IMR-90 (cell line): ENCODE measurements around the gene RNF217. TPM values are rescaled to one million over a fixed set of nuclear protein-coding genes. Genes with fewer than 3 reads are reported as not detected.

Experiments
- ATAC-seq: fragments of 200-7000 bp; cut with Tn5 transposase; 2 replicates; pipeline ENCODE4 v1.9.1; 2020; ENCODE audit warnings: low read depth, mild to moderate bottlenecking, moderate library complexity
- BruUV-seq: library from RNA; stranded (reverse); fragments of 400-500 nt; replicated peaks from 2 replicates; lab custom pipeline; 2021; lab: Mats Ljungman, UMichigan
- CTCF ChIA-PET: fragments of 300-600 bp; formaldehyde crosslinking; extraction: SDS; loops from one replicate; lab custom pipeline; 2021; ENCODE audit warnings: antibody characterized with exemption; lab: Yijun Ruan, JAX
- POLR2A ChIA-PET: fragments of 300-600 bp; sonication (Branson Sonifier 250); formaldehyde crosslinking; loops from one replicate; lab custom pipeline; 2022; ENCODE audit warnings: antibody characterized with exemption; ENCODE audit not compliant: unreplicated experiment; lab: Charles Lee
- DNase-seq: peaks from one replicate; pipeline ENCODE4 v3.0.0; 2013
- H2AFZ ChIP-seq: replicated peaks from 2 replicates; pipeline ENCODE3; 2013; ENCODE audit warnings: low read length, mild to moderate bottlenecking; ENCODE audit not compliant: poor library complexity
- H2AK5ac ChIP-seq: 2 replicates; pipeline ENCODE4 v1.6.1; 2013; ENCODE audit warnings: low read depth, low read length, inconsistent platforms
- H2AK9ac ChIP-seq: replicated peaks from 2 replicates; pipeline ENCODE3; 2013; ENCODE audit warnings: mild to moderate bottlenecking, low read depth, low read length, moderate library complexity; ENCODE audit not compliant: poor library complexity
- H2BK120ac ChIP-seq: 2 replicates; pipeline ENCODE4 v1.6.1; 2013; ENCODE audit warnings: low read depth, low read length, inconsistent platforms
- H2BK15ac ChIP-seq: 3 replicates; pipeline ENCODE4 v1.6.1; 2013; ENCODE audit warnings: low read depth, low read length, inconsistent platforms
- H2BK20ac ChIP-seq: 2 replicates; pipeline ENCODE4 v1.6.1; 2013; ENCODE audit warnings: low read depth, mild to moderate bottlenecking, inconsistent platforms, low read length, moderate library complexity
- H2BK5ac ChIP-seq: 2 replicates; pipeline ENCODE4 v1.6.1; 2013; ENCODE audit warnings: mild to moderate bottlenecking, low read depth, low read length, inconsistent platforms; ENCODE audit not compliant: poor library complexity, severe bottlenecking
- H3K14ac ChIP-seq: replicated peaks from 2 replicates; pipeline ENCODE4 v1.6.1; 2013; ENCODE audit warnings: low read depth, low read length, inconsistent platforms
- H3K18ac ChIP-seq: 2 replicates; pipeline ENCODE4 v1.6.1; 2013; ENCODE audit warnings: low read depth, low read length, control low read depth
- H3K23ac ChIP-seq: 2 replicates; pipeline ENCODE4 v1.6.1; 2013; ENCODE audit warnings: low read depth, low read length, inconsistent platforms
- H3K27ac ChIP-seq: 2 replicates; pipeline ENCODE4 v1.5.1; 2013; ENCODE audit warnings: mild to moderate bottlenecking, control low read depth, low read length; ENCODE audit not compliant: insufficient read depth
- H3K27me3 ChIP-seq: 2 replicates; pipeline ENCODE4 v1.6.1; 2013; ENCODE audit warnings: low read length; ENCODE audit not compliant: control insufficient read depth, insufficient read depth
- H3K36me3 ChIP-seq: 2 replicates; pipeline ENCODE4 v1.6.1; 2013; ENCODE audit warnings: low read length, mixed read lengths; ENCODE audit not compliant: control insufficient read depth, insufficient read depth
- H3K4ac ChIP-seq: 2 replicates; pipeline ENCODE4 v1.6.1; 2013; ENCODE audit warnings: low read depth, low read length, inconsistent platforms
- H3K4me1 ChIP-seq: 2 replicates; pipeline ENCODE4 v1.6.1; 2013; ENCODE audit warnings: low read length, mixed read lengths; ENCODE audit not compliant: control insufficient read depth, insufficient read depth
- H3K4me2 ChIP-seq: 2 replicates; pipeline ENCODE4 v1.6.1; 2013; ENCODE audit warnings: low read depth, mild to moderate bottlenecking, control low read depth, low read length, moderate library complexity
- H3K4me3 ChIP-seq: 2 replicates; pipeline ENCODE4 v1.5.1; 2013; ENCODE audit warnings: low read depth, mild to moderate bottlenecking, control low read depth, low read length, moderate library complexity; ENCODE audit not compliant: insufficient read depth
- H3K56ac ChIP-seq: 2 replicates; pipeline ENCODE4 v1.6.1; 2013; ENCODE audit warnings: low read length, inconsistent platforms; ENCODE audit not compliant: insufficient read depth; ENCODE audit errors: extremely low read depth
- H3K79me1 ChIP-seq, 2 experiments: 2 replicates each; pipeline ENCODE4 v1.6.1; 2013; ENCODE audit warnings: low read length in 2 of 2, inconsistent platforms in 1 of 2, low read depth in 1 of 2
- H3K9ac ChIP-seq: 2 replicates; pipeline ENCODE4 v1.6.1; 2013; ENCODE audit warnings: low read depth, low read length, control low read depth
- H3K9me1 ChIP-seq: 2 replicates; pipeline ENCODE4 v1.6.1; 2013; ENCODE audit warnings: low read length, inconsistent platforms; ENCODE audit not compliant: insufficient read depth
- H3K9me3 ChIP-seq: 2 replicates; pipeline ENCODE4 v1.6.1; 2013; ENCODE audit warnings: low read length; ENCODE audit not compliant: control insufficient read depth, insufficient read depth
- H4K20me1 ChIP-seq: 2 replicates; pipeline ENCODE4 v1.6.1; 2013; ENCODE audit warnings: low read length, inconsistent platforms; ENCODE audit not compliant: insufficient read depth
- H4K5ac ChIP-seq: 2 replicates; pipeline ENCODE4 v1.6.1; 2013; ENCODE audit warnings: mild to moderate bottlenecking, low read depth, low read length, control low read depth
- H4K8ac ChIP-seq, 2 experiments: 2 replicates each; pipeline ENCODE4 v1.6.1; 2013; ENCODE audit warnings: low read depth in 2 of 2, low read length in 2 of 2, control low read depth in 1 of 2, inconsistent platforms in 1 of 2
- H4K91ac ChIP-seq: 2 replicates; pipeline ENCODE4 v1.6.1; 2013; ENCODE audit warnings: low read depth, low read length, inconsistent platforms; ENCODE audit not compliant: insufficient read depth
- BHLHE40 ChIP-seq: fragments of 150-350 bp; IDR thresholded peaks from 2 replicates; pipeline ENCODE4 v1.6.1; 2016; ENCODE audit warnings: mild to moderate bottlenecking, low read depth, low read length
- CEBPB ChIP-seq: IDR thresholded peaks from 2 replicates; pipeline ENCODE4 v1.6.1; 2012; ENCODE audit warnings: low read depth, low read length, improper control_type of control experiment
- CHD1 ChIP-seq: IDR thresholded peaks from 2 replicates; pipeline ENCODE4 v1.6.1; 2012; ENCODE audit warnings: low read depth, low read length, improper control_type of control experiment
- CTCF ChIP-seq: conservative IDR thresholded peaks from 2 replicates; pipeline ENCODE4 v1.5.1; 2012; ENCODE audit warnings: mild to moderate bottlenecking, low read depth, low read length, improper control_type of control experiment
- ELK1 ChIP-seq: fragments of 150-350 bp; IDR thresholded peaks from 2 replicates; pipeline ENCODE4 v1.6.1; 2016; ENCODE audit warnings: low read depth, mild to moderate bottlenecking, low read length, moderate library complexity, borderline replicate concordance
- MAZ ChIP-seq: IDR thresholded peaks from 2 replicates; pipeline ENCODE4 v1.6.1; 2012; ENCODE audit warnings: low read depth, mild to moderate bottlenecking, low read length, improper control_type of control experiment, moderate library complexity, borderline replicate concordance
- MXI1 ChIP-seq: IDR thresholded peaks from 2 replicates; pipeline ENCODE4 v1.6.1; 2012; ENCODE audit warnings: low read depth, mild to moderate bottlenecking, low read length, moderate library complexity, borderline replicate concordance
- NFE2L2 ChIP-seq: fragments of 150-350 bp; IDR thresholded peaks from 2 replicates; pipeline ENCODE4 v1.6.1; 2016; ENCODE audit warnings: low read depth, mild to moderate bottlenecking, low read length
- POLR2A ChIP-seq: IDR thresholded peaks from 2 replicates; pipeline ENCODE4 v1.6.1; 2012; ENCODE audit warnings: mild to moderate bottlenecking, low read depth, low read length
- RAD21 ChIP-seq: IDR thresholded peaks from 2 replicates; pipeline ENCODE4 v1.6.1; 2012; ENCODE audit warnings: low read length, improper control_type of control experiment
- RCOR1 ChIP-seq: IDR thresholded peaks from 2 replicates; pipeline ENCODE4 v1.6.1; 2012; ENCODE audit warnings: mild to moderate bottlenecking, low read length, improper control_type of control experiment; ENCODE audit not compliant: insufficient replicate concordance
- RFX5 ChIP-seq: IDR thresholded peaks from 2 replicates; pipeline ENCODE4 v1.8.0; 2012; ENCODE audit warnings: low read depth, mild to moderate bottlenecking, low read length, moderate library complexity
- SMC3 ChIP-seq: fragments of 150-350 bp; IDR thresholded peaks from 2 replicates; pipeline ENCODE4 v1.6.1; 2016; ENCODE audit warnings: low read depth, mild to moderate bottlenecking, antibody characterized with exemption, low read length, moderate library complexity
- USF2 ChIP-seq: fragments of 150-350 bp; IDR thresholded peaks from 2 replicates; pipeline ENCODE4 v1.6.1; 2017; ENCODE audit warnings: mild to moderate bottlenecking, antibody characterized with exemption, low read length, low read depth
- WGBS, 2 experiments: methylation state at CpG; one replicate each; pipeline versions ENCODE4 v1.1.5 to v1.1.7; 2013; ENCODE audit warnings: missing lambda C conversion rate in 2 of 2; ENCODE audit not compliant: insufficient read length in 1 of 2; ENCODE audit errors: extremely low coverage in 2 of 2; 5-methylcytosine and 5-hydroxymethylcytosine counted together
- dilution Hi-C: fragments of 300-500 bp; cut with HindIII; formaldehyde crosslinking; loops from one replicate; pipeline ENCODE4 v1.14.3; 2018; ENCODE audit warnings: low sequenced_read_pairs; ENCODE audit not compliant: unreplicated experiment
- in situ Hi-C: fragments of 300-500 bp; cut with MboI; formaldehyde crosslinking; loops from 3 replicates; pipeline ENCODE4 v1.14.3; 2019; ENCODE audit warnings: low sequenced_read_pairs, inconsistent platforms, mixed read lengths
- intact Hi-C: fragments of 100-400 bp; cut with micrococcal nuclease; formaldehyde crosslinking; loops from 2 replicates; pipeline ENCODE4 v1.10.0; 2022
- polyA plus RNA-seq, 3 experiments: library from polyadenylated mRNA; depleted of rRNA; stranded (reverse); fragments of >200 nt; gene quantifications; 2 replicates each; pipeline ENCODE4 v1.2.3, GENCODE V29; 2012; ENCODE audit warnings: low replicate concordance in 1 of 3
- total RNA-seq: library from RNA; depleted of rRNA; stranded (reverse); fragments of >200 nt; gene quantifications from 2 replicates; pipeline ENCODE4 v1.2.3, GENCODE V29; 2012

The RNF217 gene
- total and polyA plus RNA-seq, 2 of the 4 experiments (the other 2 are of a cell fraction): 11.7 to 20.4 TPM

DNA sequence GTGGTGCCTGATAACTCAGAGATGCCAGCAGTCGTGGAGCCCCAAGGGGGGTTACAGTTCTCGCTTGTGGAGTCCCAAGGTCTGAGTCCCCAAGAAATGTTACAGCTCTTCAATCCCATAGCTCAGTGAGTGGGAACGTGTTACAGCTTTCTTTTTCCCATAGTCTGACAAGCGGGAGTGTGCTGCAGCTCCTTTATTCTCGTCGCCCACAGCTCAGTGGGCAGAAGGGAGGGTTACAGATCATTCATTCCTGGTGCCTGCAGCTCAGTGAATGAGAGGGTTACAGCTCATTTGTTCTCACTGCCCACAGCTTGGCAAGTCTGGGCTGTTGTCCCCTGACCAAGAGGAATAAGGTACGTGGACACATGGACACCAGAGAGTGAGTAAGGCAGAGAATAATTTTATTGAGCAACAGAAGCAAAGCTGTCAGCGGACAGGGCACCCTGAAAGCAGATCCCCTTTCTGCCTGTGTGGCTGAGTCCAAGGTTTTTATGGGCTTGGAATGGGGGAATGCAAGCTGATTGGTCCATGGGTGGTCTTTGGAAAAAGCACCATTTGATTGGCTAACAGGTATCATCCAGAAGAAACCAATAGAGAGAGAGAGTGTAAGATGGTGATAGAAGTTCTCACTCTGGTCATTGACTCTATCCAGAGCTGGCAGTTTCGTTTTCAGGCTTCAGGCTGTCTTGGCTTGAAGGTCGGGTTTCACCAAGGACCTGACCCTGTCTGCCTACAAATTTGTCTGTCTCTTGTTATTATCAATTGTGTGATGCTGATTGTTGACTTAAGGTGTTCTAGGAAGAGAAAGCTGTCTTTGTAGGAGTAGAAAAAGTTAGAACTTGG, 16.4 kb downstream of the RNF217 start:
- dilution Hi-C loops (no loop called here), in situ Hi-C loops (no loop called here), intact Hi-C loops (no loop called here)
- no peak overlapping the region for H3K27ac ChIP-seq
- no peak overlapping the region for H3K14ac ChIP-seq
- no TSS peak for BruUV-seq
- H3K4ac ChIP-seq: no peak overlapping the region; the same call in 1 of the 2 replicates
- H2BK5ac ChIP-seq: peak overlapping the region; percentile 42
- H4K20me1 ChIP-seq: peaks cover 12% of the 10 kb centered on the region; the same call in 1 of the 2 replicates
- H3K56ac ChIP-seq: no peak overlapping the region
- H3K4me2 ChIP-seq: no peak overlapping the region
- H3K23ac ChIP-seq: no peak overlapping the region
- H3K79me1 ChIP-seq: peaks cover 39 to 65% of the 10 kb centered on the region in 2 experiments
- DNase-seq (no peak), ATAC-seq (no peak)
- H3K36me3 ChIP-seq: peaks cover 12% of the 10 kb centered on the region
- peak overlapping the region; percentile 18; the same call in 1 of the 2 replicates for H2BK120ac ChIP-seq
- H3K4me3 ChIP-seq: no peak overlapping the region
- CTCF ChIA-PET: no interaction called here
- no peak overlapping the region for H2BK15ac ChIP-seq
- no peak overlapping the region for H4K5ac ChIP-seq
- H2AFZ ChIP-seq: no peak overlapping the region
- no peak overlapping the region for H4K91ac ChIP-seq
- POLR2A ChIA-PET: no interaction called here
- no peak overlapping the region for H3K9ac ChIP-seq
- H3K9me1 ChIP-seq: peaks cover 6% of the 10 kb centered on the region; the same call in 1 of the 2 replicates
- 100% methylated on average over 1 of the region's 10 CpGs; no CpG with 5 or more reads in 1 of the 2 experiments for WGBS, 2 experiments
- H4K8ac ChIP-seq: no peak overlapping the region
- H3K9me3 ChIP-seq: peaks cover 5% of the 10 kb centered on the region; the same call in 1 of the 2 replicates
- H3K18ac ChIP-seq: no peak overlapping the region
- no peak overlapping the region for H2AK9ac ChIP-seq
- peaks cover 14% of the 10 kb centered on the region for H3K4me1 ChIP-seq
- H2AK5ac ChIP-seq: 0 out of 2 replicates have a peak overlapping the region, but pooled peaks have one; percentile 0
- no peak overlapping the region for H2BK20ac ChIP-seq
- no peaks in the 10 kb centered on the region for H3K27me3 ChIP-seq
- no peak for TF ChIP-seq POLR2A
- no peak for TF ChIP-seq CTCF
- no peak for TF ChIP-seq ELK1
- no peak for TF ChIP-seq SMC3
- TF ChIP-seq RAD21: no peak
- TF ChIP-seq BHLHE40: no peak
- TF ChIP-seq MAZ: no peak
- TF ChIP-seq RCOR1: no peak
- no peak for TF ChIP-seq CEBPB
- TF ChIP-seq RFX5: no peak
- no peak for TF ChIP-seq NFE2L2
- no peak for TF ChIP-seq USF2
- no peak for TF ChIP-seq MXI1
- TF ChIP-seq CHD1: no peak
